HG03575 (cell line): ENCODE results near the gene AGMAT.
"Not testable (repeated sequence)": the region's sequence is repeated elsewhere in the genome, so short reads cannot be mapped to it uniquely, and the experiment has no call there.

ENCODE experiments used
- ATAC-seq: cut with Tn5 transposase; IDR thresholded peaks from one replicate; pipeline ENCODE4 v1.9.1; 2021; ENCODE audit not compliant: unreplicated experiment, insufficient number of reproducible peaks, low FRiP score; ENCODE audit errors: extremely low read depth

Gene AGMAT

DNA sequence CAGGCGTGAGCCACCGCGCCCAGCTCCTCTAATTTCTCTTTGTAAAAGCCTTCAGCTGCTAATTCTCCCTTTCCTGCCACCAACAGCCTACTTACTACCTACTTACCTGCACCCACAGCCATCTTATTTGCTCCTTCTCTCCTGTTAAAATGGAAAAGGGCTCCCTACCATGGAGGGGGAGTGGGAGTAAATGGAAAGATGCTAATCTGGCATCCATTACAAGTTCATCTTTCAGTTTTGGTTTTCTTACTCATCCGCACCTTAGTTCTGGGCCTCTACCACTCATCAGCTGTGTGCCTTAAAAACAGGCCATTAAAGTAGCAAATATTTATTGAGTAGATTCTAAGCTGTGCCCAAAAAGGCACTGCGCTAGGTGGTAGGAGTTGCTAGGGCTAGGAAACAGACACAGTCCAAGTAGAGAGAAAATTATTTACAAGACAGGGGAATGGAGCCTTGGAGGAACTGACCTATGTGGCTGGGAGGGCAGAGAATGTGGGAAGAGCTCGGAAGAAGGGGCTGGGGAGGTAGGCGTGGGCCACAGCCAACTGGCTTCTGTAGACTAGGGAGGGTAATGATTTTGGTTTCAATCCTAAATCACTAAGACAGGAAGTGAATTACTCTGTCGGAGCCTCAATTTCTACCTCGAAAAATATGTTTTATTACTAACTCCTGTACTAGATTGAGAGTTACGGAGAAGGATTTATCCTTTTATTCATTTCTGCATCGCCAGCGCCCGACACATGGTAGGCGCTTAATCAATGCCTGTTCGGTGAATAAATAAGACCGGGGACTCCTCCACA is 31.7 kb upstream of the AGMAT start:
- ATAC-seq = no peak

DNA sequence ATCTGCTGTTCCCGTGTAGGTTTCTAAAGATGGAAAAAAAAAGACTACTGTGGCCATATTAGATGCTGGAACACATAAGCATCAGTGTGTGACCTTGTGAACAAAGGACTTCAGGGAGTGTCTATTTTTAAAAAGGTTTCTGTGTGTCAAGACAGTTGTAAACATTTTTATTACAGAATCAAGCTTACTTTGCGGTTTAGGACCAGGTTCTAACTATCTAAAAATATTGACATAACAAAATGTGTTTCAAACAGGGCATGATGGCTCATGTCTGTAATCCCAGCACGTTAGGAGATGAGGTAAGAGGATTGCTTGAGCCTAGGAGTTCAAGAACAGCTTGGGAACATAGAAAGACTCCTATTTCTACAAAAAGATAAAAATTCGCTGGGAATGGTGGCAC is 25.3 kb upstream of the AGMAT start:
- ATAC-seq = no peak

DNA sequence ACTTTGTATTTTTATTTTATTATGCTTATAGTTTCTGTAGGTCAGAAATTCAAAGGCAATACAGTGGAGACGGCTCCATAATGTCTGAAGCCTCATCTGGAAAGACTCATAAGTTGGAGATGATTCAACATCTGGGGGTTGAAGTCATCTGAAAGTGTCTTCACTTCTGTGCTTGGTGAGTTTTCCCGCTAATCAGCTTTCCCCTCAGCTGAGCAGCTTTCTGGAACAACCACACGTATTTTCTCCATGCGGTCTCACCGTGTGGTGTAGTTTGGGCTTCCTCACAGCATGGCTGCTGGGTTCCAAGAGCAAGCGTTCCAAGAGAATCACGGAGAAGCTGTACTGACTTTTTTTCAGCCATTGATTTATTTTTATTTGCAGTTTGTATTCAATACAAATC is 24.8 kb upstream of the AGMAT start:
- no peak for ATAC-seq

DNA sequence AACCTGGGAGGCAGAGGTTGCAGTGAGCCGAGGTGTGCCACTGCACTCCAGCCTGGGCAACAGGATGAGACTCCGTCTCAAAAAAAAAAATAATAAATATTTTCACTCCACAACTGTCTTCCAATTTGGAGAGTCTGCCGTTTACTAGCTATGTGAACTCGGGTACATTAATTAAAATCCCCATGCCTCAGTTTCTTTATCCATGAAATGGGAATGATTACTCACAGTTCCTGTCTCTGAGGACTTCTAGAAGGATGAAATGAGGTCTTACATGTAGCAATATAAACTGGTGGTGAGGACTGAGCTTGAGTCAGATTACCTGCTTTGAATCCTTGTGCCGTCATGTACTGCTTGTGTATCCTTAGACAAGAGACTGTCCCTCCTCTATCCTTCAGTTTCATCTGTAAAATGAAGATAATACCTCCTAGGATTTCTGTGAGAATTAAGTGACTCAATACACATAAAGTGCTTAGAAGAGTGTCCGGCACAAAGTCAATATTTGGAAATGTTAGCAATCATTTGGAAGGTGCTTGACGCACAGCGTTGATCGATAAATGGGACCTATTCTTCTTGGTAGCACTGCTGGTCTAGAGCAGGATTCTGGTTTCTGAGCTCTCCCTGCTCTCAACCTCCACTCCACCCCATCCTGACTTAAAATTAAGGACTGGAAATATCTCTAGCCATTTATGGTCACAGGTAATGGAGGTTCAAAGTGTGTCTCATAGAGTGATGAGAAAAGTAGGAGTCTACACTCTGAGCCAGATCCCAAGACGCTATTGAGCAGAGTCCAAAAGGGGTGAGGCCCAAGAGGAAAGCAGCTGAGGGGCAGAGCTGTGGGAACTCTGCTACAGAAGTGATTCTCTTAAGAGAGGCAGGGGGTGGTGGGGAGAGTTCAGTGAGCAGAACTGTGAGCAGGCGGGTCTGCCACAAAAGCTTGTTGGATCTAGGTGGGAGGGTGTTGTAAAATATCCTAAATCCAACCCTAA is 20.8 kb upstream of the AGMAT start:
- ATAC-seq = no peak

DNA sequence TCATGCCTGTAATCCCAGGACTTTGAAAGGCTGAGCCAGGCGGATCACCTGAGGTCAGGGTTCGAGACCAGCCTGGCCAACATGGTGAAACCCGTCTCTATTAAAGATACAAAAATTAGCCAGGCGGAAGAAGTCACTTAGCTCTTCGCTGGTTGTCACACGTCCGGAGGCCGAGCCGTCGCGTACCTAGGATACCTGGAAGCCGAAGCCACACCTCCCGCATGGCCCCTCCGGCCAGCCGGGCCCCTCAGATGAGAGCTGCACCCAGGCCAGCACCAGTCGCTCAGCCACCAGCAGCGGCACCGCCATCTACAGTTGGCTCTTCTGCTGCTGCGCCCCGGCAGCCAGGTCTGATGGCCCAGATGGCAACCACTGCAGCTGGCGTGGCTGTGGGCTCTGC is 19.5 kb upstream of the AGMAT start:
- ATAC-seq = not testable (repeated sequence)

GRCh38 chr1:15603966-15604282 is 19.1 kb upstream of the AGMAT start:
- not testable (repeated sequence) for ATAC-seq

- no peak for ATAC-seq
Observed at GRCh38 chr1:15603050-15603965, 18.5 kb upstream of the AGMAT start.

DNA sequence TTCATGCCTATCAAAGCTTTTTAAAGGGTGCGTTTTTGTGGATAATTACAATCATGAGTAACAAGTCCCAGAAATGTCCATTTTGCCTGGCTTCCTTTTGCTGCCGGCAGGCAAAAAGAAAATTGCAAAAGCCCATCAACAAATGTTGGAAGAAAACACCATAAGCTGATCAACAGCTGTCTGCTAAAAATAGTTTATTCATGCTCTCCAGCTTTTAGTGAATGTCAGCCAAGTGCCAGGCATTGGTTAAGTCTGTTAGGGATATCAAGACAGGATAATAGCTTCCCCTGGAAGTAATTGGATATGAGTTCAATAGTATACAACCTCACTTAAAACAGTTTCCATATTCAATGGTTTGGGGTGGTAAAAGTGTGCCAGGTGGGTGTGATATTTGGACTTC is 13.6 kb upstream of the AGMAT start:
- no peak for ATAC-seq

DNA sequence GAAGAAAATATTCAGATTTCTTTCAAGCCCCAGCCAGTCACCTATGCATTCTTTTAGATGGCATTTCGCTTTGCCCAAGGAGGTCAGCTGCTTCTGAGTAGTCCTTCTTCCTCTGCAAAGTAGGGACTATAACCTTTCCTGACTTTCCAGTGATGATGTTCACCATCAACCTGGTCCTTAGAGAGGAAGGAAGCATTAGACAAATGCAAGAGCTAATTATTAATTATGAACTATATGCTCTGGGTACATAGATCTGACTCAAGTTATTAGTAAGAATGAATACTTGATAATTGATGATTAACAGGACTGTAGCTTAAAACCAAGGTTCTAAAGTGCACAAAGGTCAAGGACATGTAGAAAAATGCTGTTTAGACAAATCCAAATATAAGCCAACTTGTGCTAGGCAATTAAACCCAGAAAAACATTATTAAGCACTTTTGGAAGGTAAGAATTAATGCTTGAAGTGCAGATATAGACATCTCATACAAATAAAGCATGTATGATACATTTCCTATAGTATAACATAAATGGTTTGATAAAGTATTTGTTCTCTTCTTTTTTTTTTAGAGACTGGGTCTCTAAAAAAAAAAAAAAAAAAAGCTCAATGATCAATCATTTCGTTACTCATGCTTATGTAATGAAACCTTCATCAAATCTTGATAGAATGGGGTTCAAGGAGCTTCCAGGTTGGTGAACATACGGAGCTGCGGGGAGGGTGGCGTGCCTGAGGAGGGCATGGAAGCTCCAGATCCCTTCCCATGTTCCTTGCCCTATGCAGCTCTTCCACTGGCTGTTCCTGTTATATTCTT is 11.2 kb upstream of the AGMAT start:
- no peak for ATAC-seq

DNA sequence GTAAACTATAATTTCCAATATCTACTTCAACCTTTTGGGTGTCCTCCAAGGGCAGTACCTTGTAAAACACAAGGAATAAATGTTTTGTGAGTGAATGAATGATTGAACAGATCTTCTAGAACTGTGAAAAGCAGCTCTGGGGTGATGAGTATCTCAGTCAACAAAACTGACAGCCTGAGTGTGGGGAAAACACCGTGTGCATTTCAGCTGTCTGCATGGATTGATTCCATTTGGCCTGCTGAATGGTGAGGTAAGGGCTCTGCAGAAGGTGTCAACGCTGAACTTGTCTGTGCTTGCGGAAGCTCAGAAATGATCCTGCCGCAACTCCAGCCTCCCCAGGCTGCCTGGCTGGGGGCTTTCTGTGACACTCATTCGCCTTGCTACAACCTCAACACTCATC is 7.4 kb upstream of the AGMAT start:
- no peak for ATAC-seq

GRCh38 chr1:15583016-15583706 is 1.7 kb downstream of the AGMAT start:
- ATAC-seq = no peak

DNA sequence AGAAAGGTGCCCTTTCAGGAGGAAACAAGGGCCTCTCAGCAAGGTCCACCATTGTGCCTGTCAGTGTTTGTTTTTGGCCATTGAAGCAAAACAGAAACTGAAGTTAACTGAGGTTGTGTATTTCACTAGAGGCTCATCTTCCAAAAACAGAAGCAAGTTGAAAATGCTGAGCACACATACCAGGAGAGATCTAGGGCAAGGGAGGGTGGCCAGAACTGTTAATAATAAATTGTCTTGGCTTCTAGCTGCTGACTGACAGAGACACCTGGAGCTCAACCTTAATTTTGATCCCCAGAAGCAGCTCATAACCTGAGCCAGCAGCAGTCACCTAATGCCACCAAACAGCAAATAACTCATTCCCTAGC is 5.2 kb downstream of the AGMAT start:
- no peak for ATAC-seq

DNA sequence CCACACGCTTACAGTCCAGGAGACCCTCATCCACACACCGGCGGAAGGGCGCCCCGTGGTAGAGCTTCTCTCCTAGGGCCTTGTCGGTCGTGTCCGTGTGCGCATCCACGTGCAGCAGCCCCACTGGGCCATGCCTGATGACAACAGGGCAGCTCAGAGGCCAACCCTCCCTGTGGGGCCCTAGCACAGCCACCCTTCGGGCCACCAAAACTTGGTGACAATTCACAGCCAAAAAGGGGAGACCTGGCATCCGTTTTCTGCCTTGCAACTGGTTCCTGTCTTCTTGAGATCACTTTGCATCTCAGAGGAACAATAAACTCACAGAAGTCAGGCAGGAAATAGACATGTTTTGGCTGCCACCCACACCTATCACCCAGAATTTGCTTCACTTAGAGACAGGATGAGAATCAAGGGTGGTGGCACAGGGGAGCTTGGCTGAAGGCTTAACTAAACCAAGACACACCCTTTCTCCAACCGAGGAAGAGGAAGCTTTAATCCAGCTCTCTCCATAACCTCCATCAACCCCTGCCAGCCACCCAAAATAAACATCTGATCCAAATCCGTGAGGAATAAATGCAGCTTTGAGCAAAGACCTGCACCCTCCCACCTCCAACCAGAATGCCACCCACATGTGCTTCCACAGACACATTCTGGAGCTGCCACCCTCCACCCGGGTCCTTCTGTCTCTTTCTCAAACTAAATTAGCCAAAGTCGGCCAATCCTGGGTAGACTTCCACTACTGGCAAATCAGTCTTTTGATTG is 5.7 kb downstream of the AGMAT start:
- ATAC-seq = no peak

DNA sequence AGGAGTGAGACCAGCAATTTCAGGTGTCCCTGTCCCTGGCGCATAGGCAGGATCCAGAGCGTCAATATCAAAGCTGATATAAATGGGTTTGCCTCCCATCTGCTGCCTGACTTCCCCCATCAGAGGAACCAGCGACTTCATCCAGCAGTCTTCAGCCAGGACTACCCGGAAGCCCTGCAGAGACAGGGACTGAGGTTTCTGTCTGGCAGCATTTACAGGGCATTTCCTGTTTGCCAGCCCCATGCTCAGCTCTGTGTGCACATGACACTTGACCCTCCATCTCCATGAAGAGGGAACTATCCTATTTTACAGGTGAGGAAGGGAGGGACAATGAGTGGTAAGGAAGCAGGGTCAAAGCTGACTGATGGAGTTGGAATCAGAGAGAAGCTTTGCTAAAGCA is 7.2 kb downstream of the AGMAT start:
- ATAC-seq = no peak

DNA sequence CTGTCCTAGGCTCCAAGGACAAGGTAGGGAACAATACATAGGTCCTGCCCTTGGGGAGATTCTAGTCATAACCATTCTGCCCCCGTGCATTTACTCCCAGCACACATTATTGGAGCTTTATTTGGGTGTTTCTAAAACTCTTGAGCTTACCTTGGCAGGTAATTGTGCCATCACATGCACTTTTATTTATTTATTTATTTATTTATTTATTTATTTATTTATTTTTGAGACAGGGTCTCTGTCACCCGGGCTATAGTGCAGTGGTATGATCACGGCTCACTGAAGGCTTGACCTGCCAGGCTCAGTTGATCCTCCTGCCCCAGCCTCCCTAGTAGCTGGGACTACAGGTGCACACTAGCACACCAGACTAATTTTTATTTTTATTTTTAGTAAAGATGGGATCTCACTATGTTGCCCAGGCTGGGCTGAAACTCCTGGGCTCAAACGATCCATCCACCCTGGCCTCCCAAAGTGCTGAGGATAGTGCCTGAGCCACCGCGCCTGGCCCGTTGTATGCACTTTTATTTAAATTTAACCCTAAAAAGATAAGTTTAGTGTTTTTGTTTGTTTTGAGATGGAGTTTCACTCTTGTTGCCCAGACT is 9.2 kb downstream of the AGMAT start:
- ATAC-seq = no peak

DNA sequence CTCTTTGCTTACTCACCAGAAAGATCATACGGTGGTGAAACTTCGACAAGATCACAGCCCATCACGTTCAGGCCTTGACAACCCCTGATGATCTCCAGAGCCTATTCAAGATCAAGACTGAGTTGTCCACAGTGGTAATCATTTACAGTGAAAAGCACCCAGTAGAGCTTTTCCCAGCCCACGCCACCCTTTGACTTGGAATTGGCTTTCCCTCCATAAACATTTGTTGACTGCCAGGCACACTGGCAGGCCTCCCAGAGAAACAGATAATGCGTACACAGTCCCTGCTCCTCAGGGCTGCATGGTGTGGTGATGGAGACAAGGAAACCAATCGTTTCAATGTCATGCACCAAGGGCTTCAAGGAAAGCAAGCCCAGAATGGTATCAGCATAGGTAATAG is 10.1 kb downstream of the AGMAT start:
- ATAC-seq = no peak

- ATAC-seq = no peak
Observed at GRCh38 chr1:15573477-15573876, 11.4 kb downstream of the AGMAT start.
